T-helper 22 cell (primary cell): ENCODE measurements around the gene DHRS1.

Source experiments
- DNase-seq: peaks from one replicate; pipeline ENCODE4 v3.0.0-alpha.2; 2020; ENCODE audit warnings: low read depth

The DHRS1 gene

DNA sequence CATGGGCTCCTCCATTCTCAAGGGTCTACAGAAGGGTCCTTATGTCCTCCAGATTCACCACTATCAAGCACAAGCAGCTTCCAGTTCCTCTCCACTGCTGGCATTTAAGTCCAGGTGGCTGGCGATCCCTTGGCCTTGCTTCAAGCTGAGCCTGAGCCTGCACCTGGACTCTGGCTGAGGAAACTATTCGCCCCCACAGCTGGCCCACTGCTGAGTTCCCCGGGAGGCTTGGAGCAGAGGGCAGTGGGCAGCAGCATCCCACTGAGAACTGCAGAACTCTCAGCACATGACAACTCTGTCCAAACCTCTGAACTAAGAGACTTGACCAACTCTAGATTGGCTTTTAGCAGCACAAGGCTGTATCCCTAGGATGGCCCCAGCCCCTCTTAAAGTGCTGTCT, 16.8 kb downstream of the DHRS1 start:
- no peak for DNase-seq

GRCh38 chr14:24281636-24282035, 17.9 kb downstream of the DHRS1 start:
- no peak for DNase-seq

DNA sequence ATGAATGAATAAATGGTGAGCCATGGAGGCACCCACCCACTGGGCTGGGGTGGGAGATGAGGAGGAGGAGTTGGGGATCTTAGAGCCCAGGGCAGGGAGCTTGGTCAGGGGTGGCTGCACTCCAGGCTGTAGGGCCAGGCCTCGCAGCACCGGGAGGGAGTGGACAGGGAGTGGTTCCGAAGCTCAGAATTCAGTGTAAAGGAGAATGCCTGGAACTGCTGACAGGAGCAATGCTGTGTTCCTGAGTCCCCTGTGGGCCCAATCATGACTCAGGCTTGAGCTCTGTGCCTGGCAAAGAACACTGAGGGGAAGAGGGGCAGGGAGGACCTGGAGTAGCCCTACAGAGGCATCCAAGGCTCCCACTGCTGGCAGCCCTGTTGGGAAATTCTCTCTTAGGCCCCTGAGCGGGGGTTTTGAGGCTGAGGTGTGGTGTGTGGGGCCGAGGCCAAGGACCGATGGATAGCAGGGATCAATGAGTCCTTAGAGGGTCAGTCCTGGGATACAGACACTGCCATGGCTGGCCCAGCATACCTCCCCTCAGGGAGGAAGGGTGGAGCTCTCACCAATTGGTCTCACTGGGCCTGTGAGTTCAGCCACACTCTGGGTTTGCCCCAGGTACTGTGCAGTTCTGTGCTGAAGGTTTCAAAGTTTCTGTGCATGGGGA, 18.7 kb downstream of the DHRS1 start:
- DNase-seq, result no peak

DNA sequence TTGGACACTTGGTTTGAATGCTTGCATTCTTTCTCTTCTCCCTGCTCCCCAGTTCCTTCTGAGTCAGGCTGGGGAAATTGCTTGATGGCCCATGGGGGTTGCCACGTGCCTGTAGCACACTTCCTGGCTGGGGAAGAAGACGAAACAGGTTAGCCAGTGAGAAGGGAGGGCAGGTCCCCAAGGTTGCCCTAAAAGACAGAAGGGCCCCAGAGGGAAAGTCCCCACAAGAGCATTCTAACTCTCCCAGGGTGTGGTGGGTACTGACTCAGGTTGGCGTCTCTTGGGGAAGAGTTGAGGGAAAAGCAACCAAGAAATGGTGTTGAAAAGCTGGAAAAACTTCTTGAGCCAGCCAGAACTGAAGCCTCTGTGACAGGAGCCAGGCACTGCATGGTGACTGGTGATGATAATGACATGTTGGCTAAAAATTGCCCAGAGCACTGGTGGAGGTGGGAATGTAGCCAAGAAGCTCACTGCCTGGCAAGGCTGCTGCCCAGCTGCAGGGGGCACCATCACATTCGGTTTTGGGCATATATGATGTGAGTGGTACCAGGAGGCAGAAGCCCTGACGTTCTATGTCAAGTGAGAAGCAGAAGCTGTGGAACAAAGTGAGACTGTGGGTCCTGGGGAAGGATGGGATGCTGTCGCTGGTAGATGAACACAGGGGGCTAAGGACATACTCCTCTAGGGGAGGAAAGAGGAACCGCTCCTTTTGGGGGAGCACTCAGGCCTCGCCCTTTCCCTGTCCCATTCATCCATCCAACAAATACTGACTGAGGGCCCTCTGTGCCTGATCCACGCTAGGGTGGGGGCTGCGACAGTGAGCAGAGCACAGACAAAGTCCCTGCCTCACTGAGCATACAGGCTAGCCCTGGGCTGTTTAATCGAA, 20.0 kb downstream of the DHRS1 start:
- peak; percentile 41 for DNase-seq

- DNase-seq, result no peak
These were observed 21.2 kb downstream of the DHRS1 start for GRCh38 chr14:24278424-24278823.

- DNase-seq, result no peak
These were observed 21.8 kb downstream of the DHRS1 start for GRCh38 chr14:24277606-24278321.

DNA sequence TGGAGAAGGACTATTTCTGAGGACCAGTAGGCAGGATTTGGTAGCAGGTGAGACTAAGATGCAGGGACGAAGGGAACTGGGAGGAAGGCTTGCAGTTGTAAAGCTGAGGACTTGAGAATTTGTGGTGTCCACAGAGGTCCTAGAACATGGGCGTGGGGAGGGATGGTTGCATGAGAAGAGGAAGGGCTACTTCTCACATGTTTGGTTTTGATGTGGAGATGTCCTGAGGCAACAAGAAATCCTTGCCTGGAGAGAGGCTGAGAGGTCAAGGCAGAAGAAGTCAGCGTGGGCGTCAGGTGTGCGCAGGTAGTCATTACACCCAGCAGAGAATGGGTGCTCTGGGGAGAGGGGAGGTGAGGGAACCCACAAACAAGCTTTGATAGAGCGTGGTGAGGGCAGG, 22.5 kb downstream of the DHRS1 start:
- no peak for DNase-seq

- DNase-seq, result peak; percentile 14
These were observed 25.5 kb downstream of the DHRS1 start for GRCh38 chr14:24274101-24274543.

DNA sequence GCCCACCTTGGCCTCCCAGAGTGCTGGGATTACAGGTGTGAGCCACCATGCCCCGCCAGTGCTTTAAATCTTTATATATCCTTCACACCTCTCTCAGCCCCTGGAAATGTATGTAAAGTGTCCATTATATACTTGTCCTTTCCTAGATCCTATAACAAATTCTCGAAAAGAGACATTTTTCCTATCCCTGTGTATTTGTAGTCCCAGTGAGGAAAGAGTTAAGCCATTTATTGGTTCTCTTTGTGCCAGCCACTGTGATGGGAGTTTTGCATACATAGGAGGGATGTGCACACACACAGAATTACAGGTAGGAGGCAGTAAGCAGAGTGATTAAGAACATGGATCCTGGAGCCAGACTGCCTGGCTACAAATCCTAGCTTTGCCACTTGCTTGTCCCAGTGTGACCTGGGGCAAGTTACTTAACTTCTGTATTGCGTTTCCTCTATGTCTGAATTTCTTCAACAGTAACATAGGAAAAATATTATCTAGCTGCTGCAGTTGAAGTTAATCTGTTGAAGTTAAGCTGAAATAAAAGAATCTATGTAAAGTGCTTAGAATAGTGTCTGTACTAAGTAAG, 26.1 kb downstream of the DHRS1 start:
- no peak for DNase-seq

DNA sequence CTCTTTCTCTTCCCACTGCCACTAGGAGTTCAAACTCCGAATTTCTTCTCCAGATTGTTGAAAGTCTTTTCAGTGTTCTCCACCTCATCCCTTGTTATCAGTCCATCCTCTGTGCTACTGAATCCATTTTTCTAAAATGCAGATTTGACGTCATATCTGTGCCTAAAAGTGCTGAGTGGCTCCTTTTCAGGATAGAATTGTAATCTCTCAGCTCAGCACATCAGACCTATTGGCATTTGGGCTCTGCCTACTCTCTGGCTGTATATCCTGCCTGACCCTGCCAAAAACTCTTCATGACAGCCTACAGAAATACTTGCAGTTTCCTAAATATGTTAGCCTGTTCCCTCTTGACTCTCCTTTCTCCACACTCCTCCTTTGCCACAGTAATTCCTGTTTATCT, 27.1 kb downstream of the DHRS1 start:
- no peak for DNase-seq

- no peak for DNase-seq
These were observed 27.7 kb downstream of the DHRS1 start for GRCh38 chr14:24271834-24272263.

DNA sequence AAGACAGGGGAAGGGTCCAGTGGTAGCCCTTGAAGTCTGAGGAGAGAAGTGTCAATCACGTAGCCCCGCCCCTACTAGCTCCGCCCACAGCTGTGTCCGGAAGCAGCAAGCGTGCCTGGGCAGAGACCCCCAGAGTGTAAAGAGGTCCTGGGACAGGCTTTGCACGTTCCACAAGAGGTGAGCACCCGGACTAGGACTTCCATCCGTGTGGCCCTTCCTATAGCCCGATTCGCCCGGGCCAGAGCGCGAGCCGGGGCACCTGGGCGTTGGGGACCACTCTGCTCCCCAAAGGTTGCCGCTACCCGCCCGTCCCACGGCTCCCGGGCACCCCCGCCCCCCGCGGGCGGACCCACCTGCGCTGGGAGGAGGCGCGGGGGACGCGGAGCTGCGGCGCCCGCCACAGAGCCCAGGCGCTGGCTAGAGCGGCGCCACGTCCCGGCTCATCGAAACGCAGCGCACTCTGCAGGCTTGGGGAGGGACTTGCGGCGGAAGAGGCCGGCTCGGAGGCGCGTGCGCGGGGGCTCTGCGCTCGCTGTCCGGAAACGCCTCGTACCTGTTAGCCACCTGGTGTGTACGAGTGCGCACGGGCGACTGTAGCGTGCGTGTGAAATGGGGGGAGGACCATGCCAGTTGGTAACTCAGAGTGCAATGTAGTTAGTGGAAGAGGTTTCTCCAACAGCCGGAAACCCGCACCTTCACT, 28.3 kb downstream of the DHRS1 start, which contains the start of gene RABGGTA:
TSS of gene RABGGTA (minus strand) at position 464 of the 700 bp plus-strand sequence. CDS start 482 bp downstream, outside the sequence.
- peak; percentile 87 for DNase-seq

GRCh38 chr14:24270537-24271133, 28.9 kb downstream of the DHRS1 start:
- no peak for DNase-seq

DNA sequence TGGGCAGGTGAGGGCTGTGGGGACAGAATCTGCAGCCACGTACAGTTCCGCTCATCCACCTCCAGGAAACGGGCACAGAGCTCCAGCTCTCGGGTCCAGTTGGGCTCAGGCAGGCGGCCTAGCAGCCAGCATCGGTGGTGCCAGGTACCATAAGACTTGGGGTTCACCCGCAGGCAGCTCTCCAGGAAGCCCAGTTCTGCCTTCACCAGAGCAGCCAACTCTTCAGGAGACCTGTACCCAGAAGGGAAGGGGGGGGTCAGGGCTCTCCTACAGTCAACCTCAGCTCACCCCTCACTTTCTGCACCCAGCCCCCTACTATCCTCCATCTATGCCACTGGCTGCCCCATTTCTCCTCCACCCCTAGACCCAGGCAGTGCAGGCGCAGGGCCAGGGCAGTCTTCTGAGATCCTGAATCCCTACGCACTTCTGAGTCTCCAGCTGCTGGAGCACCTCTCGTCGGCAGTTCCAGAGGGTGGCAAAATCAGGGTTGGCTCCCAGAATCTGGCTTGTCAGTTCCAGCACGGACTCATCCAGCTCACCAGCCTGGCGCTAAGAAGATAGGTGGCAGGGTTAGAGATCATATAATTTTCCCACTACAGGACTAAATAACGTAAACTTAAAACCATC, 29.6 kb downstream of the DHRS1 start:
- DNase-seq, result no peak

GRCh38 chr14:24269368-24269767, 30.2 kb downstream of the DHRS1 start:
- DNase-seq, result no peak

- DNase-seq, result no peak
These were observed 31.4 kb downstream of the DHRS1 start for GRCh38 chr14:24268225-24268624.

DNA sequence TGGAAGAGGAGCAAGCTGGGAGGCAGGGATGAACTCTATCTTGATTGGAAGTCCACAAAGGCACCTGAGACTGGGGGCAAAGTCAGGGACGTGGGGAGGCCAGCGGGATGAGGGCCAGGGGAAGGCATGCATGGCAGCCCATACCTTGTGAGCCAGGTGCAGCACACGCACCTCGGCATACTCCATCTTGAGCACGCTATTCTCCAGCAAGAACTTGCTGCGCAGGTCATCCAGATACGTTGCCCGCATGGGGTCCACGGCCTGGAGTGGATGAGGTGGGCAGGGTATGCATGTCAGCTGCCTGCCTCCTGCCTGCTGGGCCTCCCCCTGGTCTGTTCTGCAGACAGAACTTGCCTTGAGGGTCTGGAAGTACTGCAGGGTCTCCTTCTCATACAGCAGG, 32.1 kb downstream of the DHRS1 start:
- no peak for DNase-seq

DNA sequence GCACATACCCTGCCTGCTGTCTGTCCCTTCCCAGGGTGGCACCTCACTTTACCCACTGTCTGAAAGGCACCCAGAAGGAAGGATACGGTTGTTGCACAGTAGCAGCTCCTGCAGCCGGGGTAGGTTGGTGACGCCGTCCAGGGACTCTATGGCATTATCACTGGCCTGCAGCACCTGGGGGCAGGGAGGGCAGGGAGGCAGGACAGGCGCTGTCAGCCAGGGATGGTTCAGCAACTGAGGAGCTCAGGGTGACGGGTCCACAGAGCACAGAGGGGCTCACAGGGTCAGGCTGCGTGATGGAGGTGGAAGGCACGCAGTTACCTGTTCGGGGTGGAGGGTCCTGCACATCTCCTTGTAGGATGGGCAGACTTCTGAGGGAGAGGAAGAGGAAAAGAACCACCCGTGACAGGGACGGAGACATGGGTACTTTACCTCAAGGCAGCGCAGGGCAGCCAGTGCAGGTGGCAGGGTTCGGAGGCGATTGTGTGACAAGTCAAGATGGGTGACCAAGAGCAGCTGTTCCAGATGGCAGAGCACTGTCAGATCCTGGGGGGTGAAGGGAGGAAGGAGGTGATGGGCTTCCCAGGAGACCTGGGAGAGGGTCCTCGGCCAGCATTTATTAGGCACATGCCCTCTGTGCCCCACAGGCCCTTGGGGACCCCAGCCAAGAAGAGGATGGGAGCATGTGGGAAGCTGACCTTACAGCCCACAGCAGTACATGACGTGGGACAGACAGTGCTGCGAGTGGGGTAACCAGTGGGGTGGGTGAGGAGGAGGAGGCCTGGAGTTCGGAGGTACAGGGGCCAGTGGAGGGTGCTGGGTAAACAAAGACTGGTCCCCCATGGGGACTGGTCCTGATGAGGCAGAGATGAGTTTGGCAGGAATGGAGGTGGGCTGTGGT, 33.0 kb downstream of the DHRS1 start:
- no peak for DNase-seq

DNA sequence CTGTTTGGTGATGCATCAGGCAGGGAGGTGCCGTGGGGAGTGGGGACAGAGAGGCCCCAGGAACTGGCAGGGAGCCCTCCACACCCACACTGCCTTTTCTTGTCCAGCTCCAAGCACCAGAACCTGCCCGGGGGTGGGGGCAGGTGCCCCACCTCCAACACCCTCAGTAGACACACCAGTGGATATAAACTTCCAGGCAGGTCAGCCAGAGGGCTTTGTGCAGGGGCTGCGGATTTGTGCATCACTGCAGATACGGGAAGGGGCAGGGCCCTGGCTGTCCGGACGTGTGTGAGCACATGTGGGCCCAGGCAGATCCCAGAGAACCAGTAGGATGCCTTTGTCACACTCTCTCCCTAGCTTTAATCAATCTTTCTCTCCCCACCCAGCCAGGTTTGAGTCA, 35.3 kb downstream of the DHRS1 start:
- no peak for DNase-seq

DNA sequence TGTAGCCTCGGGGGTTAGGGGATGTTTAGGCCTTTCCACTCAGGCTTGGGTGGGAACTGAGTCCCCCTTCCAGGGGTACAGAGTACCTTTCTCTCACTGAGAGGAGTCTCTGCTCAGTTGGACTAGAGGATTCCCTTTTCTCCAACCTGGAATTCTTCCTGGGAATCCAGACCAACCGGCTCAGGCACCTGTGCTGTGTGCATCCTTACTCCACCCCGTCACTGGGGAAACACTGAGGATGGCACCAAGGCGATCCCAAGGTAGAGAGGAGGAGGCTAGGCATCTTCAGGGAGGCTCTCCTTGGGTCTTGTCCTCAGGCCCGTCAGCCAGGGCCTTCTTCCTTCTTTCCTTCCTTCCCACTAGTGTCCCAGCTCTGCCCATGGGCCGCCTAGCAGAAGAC, 35.7 kb downstream of the DHRS1 start:
- no peak for DNase-seq
